BJ (cell line): ENCODE measurements around the gene CLSTN2. TPM values are rescaled to one million over a fixed set of nuclear protein-coding genes. Genes with fewer than 3 reads are reported as not detected.

Experiments
- CTCF ChIA-PET: fragments of 350-600 bp; formaldehyde crosslinking; extraction: SDS; loops from one replicate; lab custom pipeline; 2021; ENCODE audit warnings: antibody characterized with exemption, inconsistent platforms; lab: Yijun Ruan, JAX
- POLR2A ChIA-PET: fragments of 300-600 bp; sonication (Branson Sonifier 250); formaldehyde crosslinking; extraction: SDS; loops from one replicate; lab custom pipeline; 2021; ENCODE audit warnings: antibody characterized with exemption; lab: Charles Lee
- DNase-seq: peaks from one replicate; pipeline ENCODE4 v3.0.0-alpha.2; 2011; ENCODE audit warnings: low read depth
- H3K27me3 ChIP-seq: 2 replicates; pipeline ENCODE4 v1.6.0; 2011; ENCODE audit warnings: low read length; ENCODE audit not compliant: control insufficient read depth, insufficient read depth
- H3K36me3 ChIP-seq: 2 replicates; pipeline ENCODE4 v1.5.1; 2011; ENCODE audit warnings: low read length; ENCODE audit not compliant: control insufficient read depth, insufficient read depth
- H3K4me3 ChIP-seq: 2 replicates; pipeline ENCODE4 v1.5.1; 2011; ENCODE audit warnings: low read depth, mild to moderate bottlenecking, control low read depth, low read length
- CTCF ChIP-seq: IDR thresholded peaks from 2 replicates; pipeline ENCODE4 v1.5.1; 2011; ENCODE audit warnings: low read depth, mild to moderate bottlenecking, control low read depth, inconsistent platforms, low read length, moderate library complexity; ENCODE audit not compliant: insufficient read depth
- polyA plus RNA-seq: library from polyadenylated mRNA; depleted of rRNA; stranded (reverse); fragments of >200 nt; gene quantifications from 2 replicates; pipeline ENCODE4 v1.2.3, GENCODE V29; 2011

Gene CLSTN2
- polyA plus RNA-seq, 1 experiment, result 1.8 TPM

DNA sequence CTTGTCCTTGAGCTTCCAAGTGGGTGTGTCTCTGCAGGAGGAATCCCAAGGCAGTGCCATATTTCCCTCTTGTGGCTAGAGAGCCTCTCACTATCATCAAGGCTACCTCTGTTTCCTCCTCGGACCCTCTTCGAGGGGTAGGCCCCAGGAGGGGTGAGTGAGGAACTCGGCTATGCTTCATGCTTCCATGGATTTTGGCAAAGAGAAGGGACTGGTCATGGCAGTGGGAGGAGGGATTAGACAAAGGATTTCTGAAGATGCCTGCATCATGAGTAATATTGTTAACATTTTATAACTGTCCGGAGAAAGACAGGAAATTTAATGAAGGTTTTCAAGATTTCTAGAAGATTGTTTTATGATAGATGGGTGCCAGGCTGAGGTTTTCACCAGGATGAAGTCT lies 241.5 kb downstream of the CLSTN2 start:
- ChIA-PET POLR2A (no interaction called here), CTCF (no interaction called here)
- Histone ChIP-seq H3K4me3 (no peak overlapping the region), H3K36me3 (no peaks in the 10 kb centered on the region), H3K27me3 (no peaks in the 10 kb centered on the region)
- DNase-seq, result no peak
- TF ChIP-seq CTCF, result no peak

GRCh38 chr3:140177943-140178342 lies 243.0 kb downstream of the CLSTN2 start:
- no peak for DNase-seq
- H3K36me3 ChIP-seq, result no peaks in the 10 kb centered on the region
- no peaks in the 10 kb centered on the region for H3K27me3 ChIP-seq
- ChIA-PET CTCF (no interaction called here), POLR2A (no interaction called here)
- no peak for TF ChIP-seq CTCF
- H3K4me3 ChIP-seq, result no peak overlapping the region

DNA sequence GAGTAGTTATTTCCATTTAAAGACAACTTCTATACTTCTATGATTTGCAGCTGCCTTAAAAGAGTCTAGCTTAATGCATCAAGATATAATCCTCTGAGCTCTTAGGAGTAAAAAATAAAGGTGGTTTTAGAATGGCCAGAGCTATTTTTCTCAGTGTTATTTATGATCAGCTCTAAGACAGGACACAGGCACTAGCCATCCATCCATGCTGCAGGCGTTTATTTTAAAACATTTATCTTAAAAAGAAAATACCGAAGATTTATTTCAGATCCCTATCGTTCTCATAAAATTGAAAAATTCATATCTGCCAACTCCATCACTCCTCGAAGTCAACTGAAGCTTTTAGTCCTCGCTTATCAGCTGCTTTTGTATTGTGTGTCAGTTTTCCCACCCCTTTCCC lies 243.5 kb downstream of the CLSTN2 start:
- TF ChIP-seq CTCF, result no peak
- ChIA-PET CTCF (no interaction called here), POLR2A (no interaction called here)
- no peaks in the 10 kb centered on the region for H3K36me3 ChIP-seq
- no peaks in the 10 kb centered on the region for H3K27me3 ChIP-seq
- DNase-seq, result no peak
- no peak overlapping the region for H3K4me3 ChIP-seq

GRCh38 chr3:140180603-140181002 lies 245.6 kb downstream of the CLSTN2 start:
- ChIA-PET CTCF (no interaction called here), POLR2A (no interaction called here)
- no peak overlapping the region for H3K4me3 ChIP-seq
- no peak for DNase-seq
- TF ChIP-seq CTCF, result no peak
- no peaks in the 10 kb centered on the region for H3K36me3 ChIP-seq
- H3K27me3 ChIP-seq, result no peaks in the 10 kb centered on the region

DNA sequence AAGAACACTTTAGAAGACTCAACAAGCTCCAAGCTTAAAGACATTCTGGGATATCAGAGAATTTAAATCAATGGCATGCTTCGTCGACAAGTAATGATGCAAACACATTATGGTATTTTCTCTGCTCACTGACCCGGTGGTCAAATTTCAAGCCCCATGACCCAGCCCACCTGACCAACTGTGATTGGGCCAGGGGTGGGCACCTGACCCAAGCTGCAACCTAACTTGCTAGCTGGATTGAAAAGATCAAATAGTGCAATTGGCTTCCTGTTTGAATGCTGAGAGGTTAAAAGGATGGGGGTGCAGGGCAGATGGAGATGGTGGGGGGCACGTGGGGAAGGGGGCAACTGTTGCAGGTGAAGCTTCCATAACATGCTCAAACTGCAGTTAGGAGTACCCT lies 250.4 kb downstream of the CLSTN2 start:
- no peak for DNase-seq
- POLR2A ChIA-PET, result no interaction called here
- H3K27me3 ChIP-seq, result no peaks in the 10 kb centered on the region; the same call in 1 of the 2 replicates
- no peaks in the 10 kb centered on the region for H3K36me3 ChIP-seq
- CTCF ChIA-PET, result no interaction called here
- H3K4me3 ChIP-seq, result no peak overlapping the region
- no peak for TF ChIP-seq CTCF
